ENCODE measurements around the gene PGM3. TPM values are rescaled to one million over a fixed set of nuclear protein-coding genes. Genes with fewer than 3 reads are reported as not detected.
A peak's percentile ranks its signal among the peaks of the same experiment; 100 is the strongest.

Gene PGM3
- polyA plus RNA-seq, 1 donor (not counting 4 experiments of a cell fraction or from before 2014, with no cell fraction given): 32.1 TPM

- peak; percentile 79 for FAIRE-seq
- H4K20me1 ChIP-seq (ENCODE audit: control insufficient read depth, extremely low read depth, insufficient read depth, low read length): no peaks in the 10 kb centered on the region
- H3K9me1 ChIP-seq (ENCODE audit: control insufficient read depth, extremely low read depth, insufficient read depth, low read length): peaks cover 2% of the 10 kb centered on the region
- peaks cover 6 to 27% of the 10 kb centered on the region in 2 experiments for H3K36me3 ChIP-seq (ENCODE audit: control insufficient read depth in 2 of 2, extremely low read depth in 1 of 2, insufficient read depth in 2 of 2, low read length in 2 of 2)
- peaks cover 7% of the 10 kb centered on the region for H3K4me1 ChIP-seq (ENCODE audit: control insufficient read depth, extremely low read depth, insufficient read depth, low read length)
- H2AFZ ChIP-seq (ENCODE audit: control insufficient read depth, low read length): no peak overlapping the region
- H3K27me3 ChIP-seq (ENCODE audit: control insufficient read depth, extremely low read depth, insufficient read depth, low read length): no peaks in the 10 kb centered on the region
- dilution Hi-C loops (cut with MboI; ENCODE audit: extremely low pct_ligation_motif_present, low sequenced_read_pairs): no loop called here
- DNase-seq (ENCODE audit: low read depth, low spot score): no peak
- H3K4me3 ChIP-seq (ENCODE audit: control insufficient read depth in 2 of 3, extremely low read depth in 1 of 3, insufficient read depth in 2 of 3, low read depth in 1 of 3, low read length in 3 of 3): no peak overlapping the region
- H3K9me3 ChIP-seq (ENCODE audit: control insufficient read depth, low read depth, low read length): no peaks in the 10 kb centered on the region
- TF ChIP-seq CTCF (optimal IDR thresholded peaks at IDR 0.05 in 1 of 3, IDR thresholded peaks at IDR 0.05 in 1 of 3, conservative IDR thresholded peaks at IDR 0.05 in 1 of 3; ENCODE audit: extremely low read depth in 1 of 3, insufficient read depth in 2 of 3, low read length in 3 of 3) (no peak), EZH2 (IDR thresholded peaks at IDR 0.05; ENCODE audit: low read length) (no peak)
- H3K27ac ChIP-seq (ENCODE audit: control insufficient read depth, insufficient read depth, low read length): peak overlapping the region; percentile 30
- no peak overlapping the region for H3K9ac ChIP-seq (ENCODE audit: control insufficient read depth, extremely low read depth, insufficient read depth, low read length)
- no peaks in the 10 kb centered on the region for H3K79me2 ChIP-seq (ENCODE audit: control insufficient read depth, insufficient read depth, low read length)
- no peak overlapping the region for H3K4me2 ChIP-seq (ENCODE audit: control insufficient read depth, extremely low read depth, insufficient read depth, low read depth, low read length)
Observed at GRCh38 chr6:83183082-83183828, 9.8 kb downstream of the PGM3 start.

GRCh38 chr6:83182114-83182513 lies 11.0 kb downstream of the PGM3 start:
- H3K4me1 ChIP-seq (ENCODE audit: control insufficient read depth, extremely low read depth, insufficient read depth, low read length): peaks cover 7% of the 10 kb centered on the region
- TF ChIP-seq EZH2 (IDR thresholded peaks at IDR 0.05; ENCODE audit: low read length) (no peak), CTCF (optimal IDR thresholded peaks at IDR 0.05 in 1 of 3, IDR thresholded peaks at IDR 0.05 in 1 of 3, conservative IDR thresholded peaks at IDR 0.05 in 1 of 3; ENCODE audit: extremely low read depth in 1 of 3, insufficient read depth in 2 of 3, low read length in 3 of 3) (no peak)
- H3K4me3 ChIP-seq (ENCODE audit: control insufficient read depth in 2 of 3, extremely low read depth in 1 of 3, insufficient read depth in 2 of 3, low read depth in 1 of 3, low read length in 3 of 3): no peak overlapping the region
- dilution Hi-C loops (cut with MboI; ENCODE audit: extremely low pct_ligation_motif_present, low sequenced_read_pairs): no loop called here
- H3K9me3 ChIP-seq (ENCODE audit: control insufficient read depth, low read depth, low read length): no peaks in the 10 kb centered on the region
- peaks cover 6 to 32% of the 10 kb centered on the region in 2 experiments for H3K36me3 ChIP-seq (ENCODE audit: control insufficient read depth in 2 of 2, extremely low read depth in 1 of 2, insufficient read depth in 2 of 2, low read length in 2 of 2)
- H3K27me3 ChIP-seq (ENCODE audit: control insufficient read depth, extremely low read depth, insufficient read depth, low read length): no peaks in the 10 kb centered on the region
- no peaks in the 10 kb centered on the region for H3K79me2 ChIP-seq (ENCODE audit: control insufficient read depth, insufficient read depth, low read length)
- no peak overlapping the region for H3K27ac ChIP-seq (ENCODE audit: control insufficient read depth, insufficient read depth, low read length)
- no peak overlapping the region for H3K4me2 ChIP-seq (ENCODE audit: control insufficient read depth, extremely low read depth, insufficient read depth, low read depth, low read length)
- H3K9ac ChIP-seq (ENCODE audit: control insufficient read depth, extremely low read depth, insufficient read depth, low read length): no peak overlapping the region
- peaks cover 2% of the 10 kb centered on the region for H3K9me1 ChIP-seq (ENCODE audit: control insufficient read depth, extremely low read depth, insufficient read depth, low read length)
- FAIRE-seq (no peak), DNase-seq (ENCODE audit: low read depth, low spot score) (no peak)
- H4K20me1 ChIP-seq (ENCODE audit: control insufficient read depth, extremely low read depth, insufficient read depth, low read length): no peaks in the 10 kb centered on the region
- no peak overlapping the region for H2AFZ ChIP-seq (ENCODE audit: control insufficient read depth, low read length)

All from keratinocyte (primary cell).